AG04450 (cell line): Measurements from ENCODE around the gene CD28. TPM values are rescaled to one million over a fixed set of nuclear protein-coding genes. Genes with fewer than 3 reads are reported as not detected.

Experiments used
- CTCF ChIA-PET: fragments of 300-600, 350-600 bp; formaldehyde crosslinking; extraction: SDS; loops from one replicate; lab custom pipeline; 2022; ENCODE audit warnings: antibody characterized with exemption, inconsistent platforms; lab: Charles Lee
- POLR2A ChIA-PET: fragments of 350-600 bp; formaldehyde crosslinking; extraction: SDS; loops from one replicate; lab custom pipeline; 2021; ENCODE audit warnings: antibody characterized with exemption, inconsistent platforms; lab: Yijun Ruan, JAX
- DNase-seq: peaks from one replicate; pipeline ENCODE4 v3.0.0-alpha.2; 2011; ENCODE audit warnings: low read depth, low spot score
- H3K27ac ChIP-seq: one replicate; pipeline ENCODE4 v1.5.1; 2012; ENCODE audit warnings: low read depth, low read length, control low read depth
- H3K27me3 ChIP-seq: one replicate; pipeline ENCODE4 v1.6.0; 2012; ENCODE audit warnings: low read length; ENCODE audit not compliant: control insufficient read depth, insufficient read depth
- H3K4me3 ChIP-seq: 2 replicates; pipeline ENCODE4 v1.5.1; 2011; ENCODE audit warnings: mild to moderate bottlenecking, low read depth, low read length, control low read depth
- H3K9me3 ChIP-seq: 2 replicates; pipeline ENCODE4 v1.5.1; 2012; ENCODE audit warnings: low read length; ENCODE audit not compliant: control insufficient read depth, insufficient read depth
- polyA plus RNA-seq: library from polyadenylated mRNA; depleted of rRNA; stranded (reverse); fragments of >200 nt; gene quantifications from 2 replicates; pipeline ENCODE4 v1.2.3, GENCODE V29; 2011
- TF ChIP-seq, protein P1 (sequence below): IDR thresholded peaks from 2 replicates; pipeline ENCODE4 v1.5.1; 2011; ENCODE audit warnings: low read depth, low read length, control low read depth, inconsistent platforms

Gene CD28
- polyA plus RNA-seq, 1 experiment = not detected

DNA sequence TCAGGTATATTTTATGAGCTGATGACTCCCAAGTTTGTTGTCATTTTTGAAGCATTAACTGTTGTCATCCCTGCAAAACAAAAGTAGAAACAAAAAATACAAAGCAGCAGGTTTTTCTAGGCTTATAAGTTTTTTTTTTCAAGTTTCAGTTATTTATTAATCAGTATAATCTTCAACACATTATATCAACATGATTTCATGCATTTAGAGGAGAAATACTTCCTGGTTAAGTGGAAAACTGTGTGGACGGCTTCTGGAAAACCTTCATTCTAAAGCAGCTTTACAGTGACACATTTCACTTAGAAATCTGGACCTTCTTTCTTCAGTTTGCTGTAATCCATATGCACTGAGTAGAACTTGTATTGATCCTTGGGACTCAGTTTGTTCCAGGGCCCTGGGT, 34.6 kb upstream of the CD28 start:
- Histone ChIP-seq H3K9me3 (no peaks in the 10 kb centered on the region), H3K27ac (no peak overlapping the region), H3K4me3 (no peak overlapping the region), H3K27me3 (no peaks in the 10 kb centered on the region)
- no peak for DNase-seq
- POLR2A ChIA-PET = no interaction called here
- TF ChIP-seq, protein P1, sequence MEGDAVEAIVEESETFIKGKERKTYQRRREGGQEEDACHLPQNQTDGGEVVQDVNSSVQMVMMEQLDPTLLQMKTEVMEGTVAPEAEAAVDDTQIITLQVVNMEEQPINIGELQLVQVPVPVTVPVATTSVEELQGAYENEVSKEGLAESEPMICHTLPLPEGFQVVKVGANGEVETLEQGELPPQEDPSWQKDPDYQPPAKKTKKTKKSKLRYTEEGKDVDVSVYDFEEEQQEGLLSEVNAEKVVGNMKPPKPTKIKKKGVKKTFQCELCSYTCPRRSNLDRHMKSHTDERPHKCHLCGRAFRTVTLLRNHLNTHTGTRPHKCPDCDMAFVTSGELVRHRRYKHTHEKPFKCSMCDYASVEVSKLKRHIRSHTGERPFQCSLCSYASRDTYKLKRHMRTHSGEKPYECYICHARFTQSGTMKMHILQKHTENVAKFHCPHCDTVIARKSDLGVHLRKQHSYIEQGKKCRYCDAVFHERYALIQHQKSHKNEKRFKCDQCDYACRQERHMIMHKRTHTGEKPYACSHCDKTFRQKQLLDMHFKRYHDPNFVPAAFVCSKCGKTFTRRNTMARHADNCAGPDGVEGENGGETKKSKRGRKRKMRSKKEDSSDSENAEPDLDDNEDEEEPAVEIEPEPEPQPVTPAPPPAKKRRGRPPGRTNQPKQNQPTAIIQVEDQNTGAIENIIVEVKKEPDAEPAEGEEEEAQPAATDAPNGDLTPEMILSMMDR = no peak
- CTCF ChIA-PET = interaction anchor here (1.8 kb wide), 1 partner anchor 143 kb away, joined by 5 read pairs; no protein-coding TSS in a partner anchor

DNA sequence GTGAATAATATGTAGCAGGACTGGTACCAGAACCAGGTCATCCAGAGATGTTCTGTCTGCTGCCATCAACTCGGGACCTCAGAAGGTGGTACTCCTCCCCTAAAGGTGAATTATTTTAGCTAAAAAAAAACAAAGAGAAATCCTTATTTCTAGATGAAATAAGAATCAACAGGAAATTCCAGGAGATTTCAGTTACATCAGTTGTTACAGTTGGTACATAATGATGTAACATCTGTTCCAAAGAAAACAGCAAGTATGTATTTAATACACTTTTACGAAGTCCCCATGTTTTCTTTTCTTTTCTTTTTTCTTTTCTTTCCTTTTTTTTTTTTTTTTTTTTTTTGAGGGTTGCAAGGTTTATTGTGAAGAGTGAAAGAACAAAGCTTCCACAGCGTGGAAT, 33.6 kb upstream of the CD28 start:
- no peak for DNase-seq
- POLR2A ChIA-PET = no interaction called here
- Histone ChIP-seq H3K9me3 (no peaks in the 10 kb centered on the region), H3K27me3 (no peaks in the 10 kb centered on the region), H3K27ac (no peak overlapping the region), H3K4me3 (no peak overlapping the region)
- CTCF ChIA-PET = interaction anchor here (0.6 to 1.8 kb wide), 4 partner anchors 36 to 342 kb away, joined by 3 to 9 read pairs (median 6); no protein-coding TSS in a partner anchor
- TF ChIP-seq, protein P1 = no peak

DNA sequence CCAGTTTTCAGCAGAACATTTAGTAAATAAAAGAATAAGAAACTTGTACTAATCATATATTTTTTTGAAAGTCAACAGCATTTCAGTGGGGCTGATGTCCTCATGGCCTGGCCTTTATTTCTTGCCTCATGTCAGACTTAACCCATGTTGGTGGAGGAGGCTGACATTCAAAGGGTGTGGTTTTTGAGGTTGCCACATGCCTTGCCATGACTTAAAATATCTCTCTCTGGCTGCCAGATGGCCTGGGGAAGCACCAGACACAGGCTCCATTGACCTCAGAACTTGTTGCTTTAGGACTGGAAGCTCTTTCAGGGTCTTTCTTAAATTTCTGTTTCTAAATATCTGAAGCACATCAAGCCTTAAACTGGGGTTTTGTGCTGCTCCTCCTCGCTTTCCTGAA, 32.5 kb upstream of the CD28 start:
- no peak for DNase-seq
- no peaks in the 10 kb centered on the region for H3K9me3 ChIP-seq
- TF ChIP-seq, protein P1 = no peak
- no peak overlapping the region for H3K4me3 ChIP-seq
- no peaks in the 10 kb centered on the region for H3K27me3 ChIP-seq
- ChIA-PET CTCF (no interaction called here), POLR2A (no interaction called here)
- H3K27ac ChIP-seq = no peak overlapping the region

DNA sequence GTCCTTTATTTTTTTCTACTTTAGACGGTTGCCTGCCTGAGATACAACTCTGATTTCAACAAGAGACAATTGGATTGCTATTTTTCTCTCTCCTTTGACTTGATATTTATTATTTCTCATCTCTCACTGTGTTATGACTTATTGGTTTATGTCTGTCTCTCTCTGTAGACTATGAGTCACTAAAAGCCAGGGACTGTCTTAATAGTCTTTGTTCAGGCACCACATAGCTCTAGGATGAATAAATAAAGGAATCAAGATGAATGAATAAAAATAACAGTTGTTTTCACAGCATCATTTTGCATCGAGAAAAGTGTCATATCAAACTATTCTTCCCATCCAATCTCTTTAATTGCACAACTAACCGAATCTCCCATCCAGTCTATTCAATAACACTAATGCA, 31.4 kb upstream of the CD28 start:
- Histone ChIP-seq H3K4me3 (no peak overlapping the region), H3K27me3 (no peaks in the 10 kb centered on the region), H3K27ac (no peak overlapping the region), H3K9me3 (no peaks in the 10 kb centered on the region)
- DNase-seq = no peak
- ChIA-PET CTCF (no interaction called here), POLR2A (no interaction called here)
- TF ChIP-seq, protein P1 = no peak

DNA sequence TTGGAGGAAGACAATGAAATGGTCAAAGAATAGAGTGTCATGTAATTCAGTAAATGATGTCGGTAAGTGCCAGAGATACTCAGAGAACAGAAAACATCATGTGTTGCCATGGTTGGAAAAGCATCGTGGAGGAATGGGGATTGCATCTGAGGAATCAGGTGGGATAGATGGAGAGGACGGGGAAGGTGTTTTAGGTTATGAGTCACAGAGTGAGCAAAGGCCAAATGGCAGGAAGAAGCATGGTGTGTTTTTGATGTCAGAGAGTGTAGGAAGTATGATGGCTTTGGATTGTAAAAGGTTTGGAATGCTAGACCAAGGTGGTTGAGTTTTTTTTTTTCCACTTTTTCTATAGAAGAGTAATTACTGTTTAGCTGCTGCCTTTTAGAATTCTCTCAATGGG, 27.5 kb upstream of the CD28 start:
- Histone ChIP-seq H3K27ac (no peak overlapping the region), H3K27me3 (no peaks in the 10 kb centered on the region), H3K9me3 (no peaks in the 10 kb centered on the region), H3K4me3 (no peak overlapping the region)
- TF ChIP-seq, protein P1 = no peak
- ChIA-PET POLR2A (no interaction called here), CTCF (no interaction called here)
- no peak for DNase-seq
